K562 (cell line): ENCODE measurements around the gene ADGRL3. TPM values are rescaled to one million over a fixed set of nuclear protein-coding genes. Genes with fewer than 3 reads are reported as not detected.

Experiments used
- ATAC-seq: fragments of 200-7000 bp; cut with Tn5 transposase; 3 replicates; pipeline ENCODE4 v1.9.1; 2020; ENCODE audit warnings: moderate library complexity
- BruUV-seq: library from RNA; stranded (reverse); fragments of 400-500 nt; replicated peaks from 2 replicates; lab custom pipeline; 2021; lab: Mats Ljungman, UMichigan
- CTCF ChIA-PET: fragments of 300-600 bp; formaldehyde crosslinking; extraction: SDS; loops from one replicate; lab custom pipeline; 2021; ENCODE audit warnings: low intra/inter-chr PET ratio; lab: Yijun Ruan, JAX
- POLR2A ChIA-PET: fragments of 300-600, 350-650 bp; sonication (Branson Sonifier 250); formaldehyde crosslinking; extraction: SDS; loops from one replicate; lab custom pipeline; 2021; ENCODE audit warnings: antibody characterized with exemption, inconsistent platforms; lab: Yijun Ruan, JAX
- DNase-seq, 4 experiments: peaks; one replicate each; pipeline versions ENCODE4 v3.0.0 to v3.0.0-alpha.2; 2011 to 2018; ENCODE audit warnings: low spot score in 3 of 4, mixed read lengths in 3 of 4; ENCODE audit errors: extremely low read depth in 1 of 4
- FAIRE-seq: peaks from 2 replicates; lab custom pipeline; 2011; peaks lifted over from hg19 to GRCh38; lab: Jason Lieb, UNC
- H2AFZ ChIP-seq: 2 replicates; pipeline ENCODE4 v1.6.0; 2011; ENCODE audit warnings: low read depth, low read length, control low read depth, inconsistent platforms
- H3K27ac ChIP-seq: fragments of 200-600 bp; 3 replicates; pipeline ENCODE4 v1.8.0; 2011; ENCODE audit warnings: low read depth, mild to moderate bottlenecking, control low read depth, inconsistent platforms, low read length, moderate library complexity, mixed read lengths; ENCODE audit errors: extremely low read depth
- H3K27me3 ChIP-seq, 2 experiments: fragments of 300-600 bp in 1 of 2; 2 replicates in 1 of 2; 3 replicates in 1 of 2; pipeline versions ENCODE4 v1.6.0 to v1.8.0; 2011; ENCODE audit warnings: inconsistent platforms in 2 of 2, low read length in 2 of 2, mild to moderate bottlenecking in 1 of 2, mixed read lengths in 1 of 2, moderate library complexity in 1 of 2; ENCODE audit not compliant: control insufficient read depth in 2 of 2, insufficient read depth in 2 of 2
- H3K36me3 ChIP-seq: fragments of 300-600 bp; 3 replicates; pipeline ENCODE4 v1.8.0; 2011; ENCODE audit warnings: mild to moderate bottlenecking, low read length, inconsistent platforms; ENCODE audit not compliant: control insufficient read depth, insufficient read depth
- H3K4me1 ChIP-seq, 2 experiments: fragments of 200-600 bp in 1 of 2; replicated peaks in 1 of 2; 2 replicates in 1 of 2; 3 replicates in 1 of 2; pipeline versions ENCODE4 v1.5.1 to v1.8.0; 2011; ENCODE audit warnings: inconsistent platforms in 2 of 2, low read length in 2 of 2, mild to moderate bottlenecking in 1 of 2, mixed read lengths in 1 of 2, moderate library complexity in 1 of 2; ENCODE audit not compliant: control insufficient read depth in 2 of 2, insufficient read depth in 2 of 2
- H3K4me2 ChIP-seq: 2 replicates; pipeline ENCODE4 v1.6.1; 2011; ENCODE audit warnings: low read length, control low read depth, inconsistent platforms, mixed read lengths; ENCODE audit not compliant: insufficient read depth
- H3K4me3 ChIP-seq: fragments of 200-600 bp; sonication (generic), shearing (Covaris generic); 2 replicates; pipeline ENCODE4 v1.5.1; 2016; ENCODE audit warnings: control low read depth, inconsistent platforms
- H3K79me2 ChIP-seq: fragments of 200-600 bp; 3 replicates; pipeline ENCODE4 v1.8.0; 2011; ENCODE audit warnings: low read length, inconsistent platforms; ENCODE audit not compliant: control insufficient read depth, insufficient read depth
- H3K9ac ChIP-seq, 2 experiments: 2 replicates each; pipeline versions ENCODE4 v1.6.0 to v1.6.1; 2011; ENCODE audit warnings: low read depth in 2 of 2, low read length in 2 of 2, control low read depth in 1 of 2, inconsistent platforms in 1 of 2, mild to moderate bottlenecking in 1 of 2, mixed read lengths in 1 of 2; ENCODE audit not compliant: insufficient read depth in 1 of 2
- H3K9me1 ChIP-seq: one replicate; pipeline ENCODE4 v1.6.0; 2011; ENCODE audit warnings: inconsistent platforms, mild to moderate bottlenecking, low read length, moderate library complexity; ENCODE audit not compliant: control insufficient read depth, insufficient read depth
- H3K9me3 ChIP-seq: replicated peaks from 2 replicates; pipeline ENCODE4 v1.5.1; 2011; ENCODE audit warnings: low read depth, low read length, inconsistent platforms; ENCODE audit not compliant: control insufficient read depth, insufficient read depth
- H4K20me1 ChIP-seq: replicated peaks from 2 replicates; pipeline ENCODE4 v1.6.1; 2011; ENCODE audit warnings: low read length, inconsistent platforms, mixed read lengths; ENCODE audit not compliant: control insufficient read depth, insufficient read depth
- CBFA2T2 ChIP-seq: fragments of 450-650 bp; conservative IDR thresholded peaks from 2 replicates; pipeline ENCODE4 v1.6.1; 2017; ENCODE audit warnings: mild to moderate bottlenecking
- CGGBP1 ChIP-seq: fragments of 250-450 bp; sonication (Bioruptor Pico); IDR thresholded peaks from 2 replicates; pipeline ENCODE4 v1.9.0; 2021; ENCODE audit warnings: mild to moderate bottlenecking
- CXXC5 ChIP-seq: fragments of 250-450 bp; sonication (Bioruptor Pico); IDR thresholded peaks from 2 replicates; pipeline ENCODE4 v1.8.0; 2022; ENCODE audit warnings: inconsistent platforms, mild to moderate bottlenecking, moderate library complexity
- PATZ1 ChIP-seq: fragments of 250-450 bp; sonication (Bioruptor Pico); IDR thresholded peaks from 2 replicates; pipeline ENCODE4 v1.5.0; 2020; ENCODE audit warnings: mild to moderate bottlenecking, borderline replicate concordance
- RNF2 ChIP-seq: sonication (generic); IDR thresholded peaks from 2 replicates; pipeline ENCODE4 v1.6.1; 2016
- SAP30 ChIP-seq: fragments of 200-600 bp; sonication (generic); IDR thresholded peaks from 2 replicates; pipeline ENCODE4 v1.6.1; 2012; ENCODE audit warnings: borderline replicate concordance, low read depth, mild to moderate bottlenecking, moderate library complexity, low read length, control low read depth, inconsistent platforms; ENCODE audit not compliant: insufficient read depth, poor library complexity, severe bottlenecking
- SP1 ChIP-seq: sonication (generic); formaldehyde crosslinking; IDR thresholded peaks from 2 replicates; pipeline ENCODE4 v1.8.1; 2022; ENCODE audit warnings: mild to moderate bottlenecking, missing genetic modification reagents
- TCF3 ChIP-seq: sonication (generic); formaldehyde crosslinking; IDR thresholded peaks from 2 replicates; pipeline ENCODE4 v1.4.0; 2020; ENCODE audit warnings: mild to moderate bottlenecking, missing genetic modification reagents
- THRA ChIP-seq: fragments of 450-650 bp; IDR thresholded peaks from 2 replicates; pipeline ENCODE4 v1.6.1; 2017; ENCODE audit warnings: mild to moderate bottlenecking, moderate library complexity
- ZBTB1 ChIP-seq: sonication (generic); formaldehyde crosslinking; IDR thresholded peaks from 2 replicates; pipeline ENCODE4 v1.8.1; 2023; ENCODE audit warnings: missing genetic modification reagents, low read depth, mild to moderate bottlenecking, borderline replicate concordance
- ZNF518B ChIP-seq: fragments of 250-450 bp; sonication (Bioruptor Pico); IDR thresholded peaks from 2 replicates; pipeline ENCODE4 v1.5.0; 2021; ENCODE audit warnings: mild to moderate bottlenecking, moderate library complexity
- ZNF766 ChIP-seq: fragments of 200-800 bp; sonication (Bioruptor generic); conservative IDR thresholded peaks from 2 replicates; pipeline ENCODE4 v1.6.1; 2016; ENCODE audit warnings: missing genetic modification characterization, missing compliant biosample characterization
- WGBS: fragments of 100-300 bp; shearing (Covaris generic); methylation state at CpG from one replicate; pipeline ENCODE4 v1.1.6; 2016; ENCODE audit warnings: low coverage, mixed read lengths; ENCODE audit not compliant: insufficient coverage; ENCODE audit errors: missing lambda C conversion rate; 5-methylcytosine and 5-hydroxymethylcytosine counted together
- in situ Hi-C: fragments of 300-500 bp; cut with MboI; formaldehyde crosslinking; loops from 4 replicates; pipeline ENCODE4 v1.15.0; 2018; ENCODE audit warnings: inconsistent platforms, mixed read lengths
- intact Hi-C: fragments of 100-400 bp; cut with micrococcal nuclease; formaldehyde crosslinking; loops from 2 replicates; pipeline ENCODE4 v1.14.2; 2022
- polyA plus RNA-seq, 8 experiments: library from polyadenylated mRNA; depleted of rRNA in 4 of 8; stranded (reverse) in 5 of 8; unstranded in 3 of 8; fragments of >200 nt; fragmentation: Nextera tagmentation in 2 of 8; fragmentation: Illumina TruSeq in 1 of 8; extraction: Ambion mirVana in 2 of 8; extraction: Trizol in 1 of 8; gene quantifications; 2 replicates each; pipeline versions ENCODE4 v1.2.1 to v1.2.3, GENCODE V29; 2011 to 2014; ENCODE audit warnings: inconsistent platforms in 1 of 8, missing spikeins in 1 of 8
- total RNA-seq, 7 experiments: library from RNA; depleted of rRNA in 6 of 7; stranded (reverse); fragments of >200 nt in 6 of 7; fragmentation: Illumina TruSeq in 2 of 7; extraction: Trizol in 2 of 7; gene quantifications; 2 replicates each; pipeline versions ENCODE4 v1.2.1 to v1.2.3, GENCODE V29; 2011 to 2021; ENCODE audit warnings: low replicate concordance in 1 of 7

Gene ADGRL3
- total and polyA plus RNA-seq, 9 of the 15 experiments (the other 6 are each of a cell fraction or from before 2014, with no cell fraction given): 0.03 to 0.14 (median 0.04) TPM; not detected in 2

- TF ChIP-seq PATZ1 (CRISPR knock-in tag): no peak
- no peak for TF ChIP-seq THRA
- no peak for TF ChIP-seq CXXC5
- TF ChIP-seq SP1 (CRISPR knock-in tag): no peak
These were observed 465.5 kb downstream of the ADGRL3 start (continued) for GRCh38 chr4:61665649-61666048.

- ATAC-seq (no peak), FAIRE-seq (no peak), DNase-seq (no peak)
- Histone ChIP-seq H3K36me3 (no peaks in the 10 kb centered on the region), H3K79me2 (no peaks in the 10 kb centered on the region), H3K4me1 (no peaks in the 10 kb centered on the region), H2AFZ (no peak overlapping the region), H3K9me1 (no peaks in the 10 kb centered on the region), H3K4me3 (no peak overlapping the region), H3K27me3 (no peaks in the 10 kb centered on the region), H3K9me3 (no peaks in the 10 kb centered on the region; the same call in 1 of the 2 replicates), H3K4me2 (no peak overlapping the region), H3K9ac (no peak overlapping the region), H4K20me1 (no peaks in the 10 kb centered on the region), H3K27ac (no peak overlapping the region)
- ChIA-PET POLR2A (no interaction called here), CTCF (no interaction called here)
- WGBS: 25% methylated on average over 1 of the region's 1 CpG
- no peak for TF ChIP-seq TCF3 (CRISPR knock-in tag)
- TF ChIP-seq SP1 (CRISPR knock-in tag): no peak
- TF ChIP-seq SAP30: no peak
- no peak for TF ChIP-seq CBFA2T2
- TF ChIP-seq ZBTB1 (CRISPR knock-in tag): no peak
- no peak for TF ChIP-seq RNF2
- TF ChIP-seq CGGBP1 (CRISPR knock-in tag): no peak
- TF ChIP-seq ZNF766: no peak
- TF ChIP-seq ZNF518B: no peak
- BruUV-seq: no TSS peak
- intact Hi-C loops: no loop called here
- in situ Hi-C loops: no loop called here
These were observed 466.1 kb downstream of the ADGRL3 start for GRCh38 chr4:61666244-61666643.
